Fibroblast of lung (primary cell): ENCODE measurements around the gene PLS3. TPM values are rescaled to one million over a fixed set of nuclear protein-coding genes. Genes with fewer than 3 reads are reported as not detected.

Experiments used
- DNase-seq, 2 donors: peaks; one replicate each; pipeline versions ENCODE4 v3.0.0 to v3.0.0-alpha.2; 2010; ENCODE audit warnings: low read depth in 2 of 2
- H2AFZ ChIP-seq: 2 replicates; pipeline ENCODE4 v1.5.1; 2012; ENCODE audit warnings: low read length, control low read depth, inconsistent platforms
- H3K27ac ChIP-seq: 2 replicates; pipeline ENCODE4 v1.5.1; 2011; ENCODE audit warnings: low read length, control low read depth; ENCODE audit not compliant: insufficient read depth
- H3K27me3 ChIP-seq: 2 replicates; pipeline ENCODE4 v1.5.1; 2011; ENCODE audit warnings: mild to moderate bottlenecking, low read length; ENCODE audit not compliant: control insufficient read depth, insufficient read depth
- H3K36me3 ChIP-seq: 2 replicates; pipeline ENCODE4 v1.5.1; 2011; ENCODE audit warnings: low read length; ENCODE audit not compliant: control insufficient read depth, insufficient read depth
- H3K4me1 ChIP-seq: 2 replicates; pipeline ENCODE4 v1.5.1; 2011; ENCODE audit warnings: low read length; ENCODE audit not compliant: control insufficient read depth, insufficient read depth; ENCODE audit errors: extremely low read depth
- H3K4me2 ChIP-seq: 2 replicates; pipeline ENCODE4 v1.5.1; 2011; ENCODE audit warnings: low read length, control low read depth; ENCODE audit not compliant: insufficient read depth; ENCODE audit errors: extremely low read depth
- H3K4me3 ChIP-seq, 4 experiments: fragments of 200-600 bp in 1 of 4; sonication (generic) in 1 of 4; replicated peaks in 1 of 4; 2 replicates each; pipeline ENCODE4 v1.5.1; 2011 to 2016; ENCODE audit warnings: low read length in 4 of 4, low read depth in 3 of 4, mild to moderate bottlenecking in 3 of 4, control low read depth in 2 of 4, inconsistent platforms in 1 of 4, mixed read lengths in 1 of 4; ENCODE audit not compliant: insufficient read depth in 1 of 4; ENCODE audit errors: control extremely low read depth in 1 of 4
- H3K79me2 ChIP-seq: 2 replicates; pipeline ENCODE4 v1.5.1; 2012; ENCODE audit warnings: mild to moderate bottlenecking, low read length, inconsistent platforms; ENCODE audit not compliant: control insufficient read depth, insufficient read depth
- H3K9ac ChIP-seq: 2 replicates; pipeline ENCODE4 v1.5.1; 2011; ENCODE audit warnings: mild to moderate bottlenecking, low read length, control low read depth; ENCODE audit not compliant: insufficient read depth
- H3K9me3 ChIP-seq: 2 replicates; pipeline ENCODE4 v1.5.1; 2012; ENCODE audit warnings: low read depth, low read length; ENCODE audit not compliant: control insufficient read depth, insufficient read depth
- H4K20me1 ChIP-seq: 2 replicates; pipeline ENCODE4 v1.5.1; 2011; ENCODE audit warnings: low read length; ENCODE audit not compliant: control insufficient read depth, insufficient read depth; ENCODE audit errors: extremely low read depth
- EZH2 ChIP-seq: IDR thresholded peaks from 2 replicates; pipeline ENCODE4 v1.5.1; 2012; ENCODE audit warnings: low read length, control low read depth, mild to moderate bottlenecking; ENCODE audit errors: missing control alignments
- polyA plus RNA-seq, 2 donors: library from polyadenylated mRNA; depleted of rRNA in 1 of 2; stranded (reverse) in 1 of 2; unstranded in 1 of 2; fragments of >200 nt; gene quantifications; 2 replicates each; pipeline ENCODE4 v1.2.1, GENCODE V29; 2011 to 2012; ENCODE audit warnings: missing spikeins in 1 of 2
- total RNA-seq: library from RNA; depleted of rRNA; stranded (reverse); fragments of >200 nt; gene quantifications from 2 replicates; pipeline ENCODE4 v1.2.1, GENCODE V29; 2014
- TF ChIP-seq, protein P1 (sequence below), 2 donors: IDR thresholded peaks in 1 of 2; conservative IDR thresholded peaks in 1 of 2; 1 replicate in 1 of 2; 2 replicates in 1 of 2; pipeline ENCODE4 v1.5.1; 2011 to 2012; ENCODE audit warnings: low read length in 2 of 2, control low read depth in 1 of 2, inconsistent platforms in 1 of 2, low read depth in 1 of 2, mild to moderate bottlenecking in 1 of 2

The PLS3 gene
- total and polyA plus RNA-seq, 2 donors (not counting 1 experiment from before 2014, with no cell fraction given) = 223 to 262 TPM

DNA sequence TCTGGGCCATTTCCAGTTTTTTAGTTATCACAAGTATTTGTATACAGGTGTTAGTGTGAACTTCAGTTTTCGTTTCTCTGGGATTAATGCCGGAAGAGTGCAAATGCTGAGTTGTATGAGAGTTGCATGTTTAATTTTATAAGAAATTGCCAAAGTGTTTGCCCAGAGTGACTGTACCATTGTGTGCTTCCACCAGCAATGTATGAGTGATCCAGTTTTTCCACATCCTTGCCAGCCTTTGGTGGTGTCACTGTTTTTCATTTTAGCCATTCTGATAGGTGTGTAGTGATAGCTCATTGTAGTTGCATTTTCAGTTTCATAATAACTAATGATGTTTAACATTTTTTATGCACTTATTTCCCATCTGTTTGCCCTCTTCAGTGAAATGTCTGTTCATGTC, 18.4 kb downstream of the PLS3 start:
- no peaks in the 10 kb centered on the region for H3K4me1 ChIP-seq
- no peak overlapping the region for H3K4me2 ChIP-seq
- no peaks in the 10 kb centered on the region for H3K9me3 ChIP-seq
- no peak overlapping the region for H3K4me3 ChIP-seq
- no peak overlapping the region for H3K9ac ChIP-seq
- no peaks in the 10 kb centered on the region for H4K20me1 ChIP-seq
- H2AFZ ChIP-seq = no peak overlapping the region
- peaks cover 42% of the 10 kb centered on the region for H3K79me2 ChIP-seq
- DNase-seq = no peak
- H3K27ac ChIP-seq = no peak overlapping the region
- no peaks in the 10 kb centered on the region for H3K27me3 ChIP-seq
- no peaks in the 10 kb centered on the region for H3K36me3 ChIP-seq
- no peak for TF ChIP-seq EZH2
- TF ChIP-seq, protein P1, sequence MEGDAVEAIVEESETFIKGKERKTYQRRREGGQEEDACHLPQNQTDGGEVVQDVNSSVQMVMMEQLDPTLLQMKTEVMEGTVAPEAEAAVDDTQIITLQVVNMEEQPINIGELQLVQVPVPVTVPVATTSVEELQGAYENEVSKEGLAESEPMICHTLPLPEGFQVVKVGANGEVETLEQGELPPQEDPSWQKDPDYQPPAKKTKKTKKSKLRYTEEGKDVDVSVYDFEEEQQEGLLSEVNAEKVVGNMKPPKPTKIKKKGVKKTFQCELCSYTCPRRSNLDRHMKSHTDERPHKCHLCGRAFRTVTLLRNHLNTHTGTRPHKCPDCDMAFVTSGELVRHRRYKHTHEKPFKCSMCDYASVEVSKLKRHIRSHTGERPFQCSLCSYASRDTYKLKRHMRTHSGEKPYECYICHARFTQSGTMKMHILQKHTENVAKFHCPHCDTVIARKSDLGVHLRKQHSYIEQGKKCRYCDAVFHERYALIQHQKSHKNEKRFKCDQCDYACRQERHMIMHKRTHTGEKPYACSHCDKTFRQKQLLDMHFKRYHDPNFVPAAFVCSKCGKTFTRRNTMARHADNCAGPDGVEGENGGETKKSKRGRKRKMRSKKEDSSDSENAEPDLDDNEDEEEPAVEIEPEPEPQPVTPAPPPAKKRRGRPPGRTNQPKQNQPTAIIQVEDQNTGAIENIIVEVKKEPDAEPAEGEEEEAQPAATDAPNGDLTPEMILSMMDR (conservative IDR thresholded peaks at IDR 0.05 in 1 of 2, IDR thresholded peaks at IDR 0.05 in 1 of 2; ENCODE audit: low read depth in 1 of 2, low read length in 2 of 2) = no peak

DNA sequence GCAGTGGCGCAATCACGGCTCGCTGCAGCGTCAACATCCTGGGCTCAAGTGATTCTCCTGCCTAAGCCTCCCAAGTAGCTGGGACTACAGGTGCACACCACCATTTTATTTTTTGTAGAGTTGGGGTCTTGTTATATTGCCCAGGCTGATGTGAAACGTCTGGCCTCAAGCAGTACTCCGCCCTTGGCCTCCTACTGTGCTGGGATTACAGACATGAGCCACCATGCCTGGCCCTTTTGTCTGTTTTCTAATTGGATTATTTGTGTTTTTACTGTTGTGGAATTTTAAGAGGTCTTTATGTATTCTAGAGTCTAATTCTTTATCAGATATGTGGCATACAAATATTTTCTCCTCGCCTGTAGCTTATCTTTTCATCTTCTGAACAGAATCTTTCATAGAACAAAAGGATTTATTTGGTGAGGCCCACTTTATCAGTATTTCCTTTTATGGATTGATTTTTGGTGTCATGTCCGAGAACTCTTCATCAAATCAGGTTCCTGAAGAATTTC, 18.9 kb downstream of the PLS3 start:
- H3K4me3 ChIP-seq = no peak overlapping the region
- peaks cover 45% of the 10 kb centered on the region for H3K79me2 ChIP-seq
- no peak overlapping the region for H3K27ac ChIP-seq
- no peaks in the 10 kb centered on the region for H3K36me3 ChIP-seq
- H2AFZ ChIP-seq = no peak overlapping the region
- no peak overlapping the region for H3K9ac ChIP-seq
- DNase-seq = no peak
- H3K4me2 ChIP-seq = no peak overlapping the region
- H3K9me3 ChIP-seq = no peaks in the 10 kb centered on the region
- no peaks in the 10 kb centered on the region for H3K4me1 ChIP-seq
- no peaks in the 10 kb centered on the region for H3K27me3 ChIP-seq
- TF ChIP-seq, protein P1 (conservative IDR thresholded peaks at IDR 0.05 in 1 of 2, IDR thresholded peaks at IDR 0.05 in 1 of 2; ENCODE audit: low read depth in 1 of 2, low read length in 2 of 2) = no peak
- TF ChIP-seq EZH2 = no peak
- no peaks in the 10 kb centered on the region for H4K20me1 ChIP-seq

DNA sequence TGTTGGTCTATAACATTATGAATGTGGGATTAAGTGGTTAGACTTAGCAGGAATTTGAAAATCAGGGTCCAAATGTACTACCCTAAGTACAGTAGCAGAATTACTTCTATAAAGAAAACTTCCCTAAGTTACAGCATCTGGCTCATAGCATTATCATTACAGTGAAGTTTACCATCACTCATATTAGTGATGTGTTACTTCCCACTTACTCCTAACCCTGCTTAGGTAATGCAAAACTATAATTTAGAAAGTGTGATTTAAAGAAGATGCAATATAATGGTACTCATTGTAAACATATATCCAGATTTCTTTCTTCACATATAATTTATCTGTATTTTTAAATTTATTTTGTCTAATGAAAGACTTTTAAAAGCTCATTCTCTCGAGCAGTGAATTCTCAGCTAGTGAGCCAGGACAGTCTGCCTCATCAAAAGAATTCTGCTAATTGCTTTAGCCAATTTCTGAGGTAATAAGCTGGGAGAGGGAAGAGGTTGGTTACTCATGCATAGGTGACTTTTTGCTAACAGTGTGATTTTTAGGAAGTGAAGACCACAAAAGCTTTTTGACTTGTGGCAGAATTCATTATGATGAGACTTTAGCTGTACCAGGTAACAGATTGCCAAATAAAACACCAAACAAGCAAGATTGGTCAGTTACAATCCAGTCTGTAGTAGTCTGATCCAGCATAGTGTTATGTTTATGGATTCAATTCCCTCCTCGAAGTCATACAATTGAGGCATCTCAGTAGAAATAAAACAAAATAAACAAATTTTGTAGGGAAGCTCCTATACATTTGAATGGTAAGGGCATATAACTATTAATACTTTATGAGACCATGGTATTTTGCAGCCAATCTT, 21.0 kb downstream of the PLS3 start:
- Histone ChIP-seq H3K9me3 (no peaks in the 10 kb centered on the region), H3K36me3 (no peaks in the 10 kb centered on the region), H3K4me3 (no peak overlapping the region), H3K27me3 (no peaks in the 10 kb centered on the region), H3K79me2 (peaks cover 48% of the 10 kb centered on the region), H3K4me1 (no peaks in the 10 kb centered on the region), H2AFZ (no peak overlapping the region), H4K20me1 (no peaks in the 10 kb centered on the region), H3K4me2 (peak overlapping the region; percentile 59), H3K9ac (no peak overlapping the region), H3K27ac (peak overlapping the region; percentile 2)
- DNase-seq = peak in 1 of 2 donors; percentile 37
- TF ChIP-seq EZH2 = no peak
- TF ChIP-seq, protein P1 (conservative IDR thresholded peaks at IDR 0.05 in 1 of 2, IDR thresholded peaks at IDR 0.05 in 1 of 2; ENCODE audit: low read depth in 1 of 2, low read length in 2 of 2) = no peak
